HepG2 (cell line): ENCODE data around the gene NFE2L2. TPM values are rescaled to one million over a fixed set of nuclear protein-coding genes. Genes with fewer than 3 reads are reported as not detected.

Experiments
- EEA1 ChIP-seq: sonication (generic); formaldehyde crosslinking; IDR thresholded peaks from 2 replicates; pipeline ENCODE4 v1.5.1; 2020; ENCODE audit warnings: mild to moderate bottlenecking, missing genetic modification reagents, borderline replicate concordance
- FOSL2 ChIP-seq: sonication (generic); formaldehyde crosslinking; IDR thresholded peaks from 2 replicates; pipeline ENCODE4 v1.4.0; 2020; ENCODE audit warnings: missing genetic modification reagents
- FOXO4 ChIP-seq: sonication (generic); formaldehyde crosslinking; conservative IDR thresholded peaks from 2 replicates; pipeline ENCODE4 v1.8.1; 2023; ENCODE audit warnings: missing genetic modification reagents
- KDM6A ChIP-seq: IDR thresholded peaks from 2 replicates; pipeline ENCODE4 v1.6.1; 2016; ENCODE audit warnings: low read depth
- ZNF318 ChIP-seq: sonication (generic); formaldehyde crosslinking; IDR thresholded peaks from 2 replicates; pipeline ENCODE4 v1.4.0; 2020; ENCODE audit warnings: mild to moderate bottlenecking, missing genetic modification reagents
- ZNF431 ChIP-seq: sonication (generic); formaldehyde crosslinking; IDR thresholded peaks from 2 replicates; pipeline ENCODE4 v1.9.0; 2022; ENCODE audit warnings: missing genetic modification reagents, low read depth, mild to moderate bottlenecking, borderline replicate concordance
- ZSCAN21 ChIP-seq: sonication (generic); formaldehyde crosslinking; IDR thresholded peaks from 2 replicates; pipeline ENCODE4 v1.8.0; 2022; ENCODE audit warnings: mild to moderate bottlenecking, missing genetic modification reagents, moderate library complexity, borderline replicate concordance
- ZUFSP ChIP-seq: sonication (generic); formaldehyde crosslinking; IDR thresholded peaks from 2 replicates; pipeline ENCODE4 v1.9.0; 2021; ENCODE audit warnings: missing genetic modification reagents, mild to moderate bottlenecking, borderline replicate concordance
- polyA plus RNA-seq, 8 experiments: library from polyadenylated mRNA; depleted of rRNA in 3 of 8; stranded (reverse) in 7 of 8; unstranded in 1 of 8; fragments of >200 nt; fragmentation: Illumina TruSeq in 4 of 8; extraction: Trizol in 4 of 8; gene quantifications; 2 replicates each; pipeline versions ENCODE4 v1.2.1 to v1.2.3, GENCODE V29; 2011 to 2016; ENCODE audit warnings: low read depth in 4 of 8, missing spikeins in 1 of 8, mixed read lengths in 1 of 8; ENCODE audit not compliant: insufficient read depth in 1 of 8
- total RNA-seq, 5 experiments: library from RNA; depleted of rRNA; stranded (reverse); fragments of >200 nt; fragmentation: Illumina TruSeq; extraction: Trizol; gene quantifications; 2 replicates each; pipeline ENCODE4 v1.2.3, GENCODE V29; 2016; ENCODE audit warnings: low read depth in 1 of 5
- TF ChIP-seq, protein P1 (sequence below): IDR thresholded peaks from 2 replicates; pipeline ENCODE4 v1.6.1; 2016; ENCODE audit warnings: missing genetic modification reagents, missing compliant biosample characterization
- TF ChIP-seq, protein P2 (sequence below): sonication (generic); formaldehyde crosslinking; IDR thresholded peaks from 2 replicates; pipeline ENCODE4 v1.4.0; 2020; ENCODE audit warnings: missing genetic modification reagents, borderline replicate concordance

Gene NFE2L2
- total and polyA plus RNA-seq, 2 of the 13 experiments (the other 11 are each of a cell fraction or from before 2014, with no cell fraction given): 84.6 to 215 TPM

GRCh38 chr2:177187631-177188312 lies 76.8 kb downstream of the NFE2L2 start (continued):
- TF ChIP-seq ZNF318 (CRISPR knock-in tag): peak; percentile 98; the same call in 1 of the 2 replicates
- TF ChIP-seq ZNF431 (CRISPR knock-in tag): 0 out of 2 replicates have a peak, but pooled peaks have one; percentile 45
- TF ChIP-seq KDM6A: peak; percentile 92
- 0 out of 2 replicates have a peak, but pooled peaks have one; percentile 29 for TF ChIP-seq EEA1
- TF ChIP-seq FOXO4: no peak
- TF ChIP-seq ZSCAN21: peak; percentile 53; the same call in 1 of the 2 replicates
- peak; percentile 94 for TF ChIP-seq FOSL2 (CRISPR knock-in tag)
- TF ChIP-seq, protein P1, sequence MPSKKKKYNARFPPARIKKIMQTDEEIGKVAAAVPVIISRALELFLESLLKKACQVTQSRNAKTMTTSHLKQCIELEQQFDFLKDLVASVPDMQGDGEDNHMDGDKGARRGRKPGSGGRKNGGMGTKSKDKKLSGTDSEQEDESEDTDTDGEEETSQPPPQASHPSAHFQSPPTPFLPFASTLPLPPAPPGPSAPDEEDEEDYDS (CRISPR knock-in tag): peak; percentile 72
- TF ChIP-seq ZUFSP (CRISPR knock-in tag): no peak
- TF ChIP-seq, protein P2, sequence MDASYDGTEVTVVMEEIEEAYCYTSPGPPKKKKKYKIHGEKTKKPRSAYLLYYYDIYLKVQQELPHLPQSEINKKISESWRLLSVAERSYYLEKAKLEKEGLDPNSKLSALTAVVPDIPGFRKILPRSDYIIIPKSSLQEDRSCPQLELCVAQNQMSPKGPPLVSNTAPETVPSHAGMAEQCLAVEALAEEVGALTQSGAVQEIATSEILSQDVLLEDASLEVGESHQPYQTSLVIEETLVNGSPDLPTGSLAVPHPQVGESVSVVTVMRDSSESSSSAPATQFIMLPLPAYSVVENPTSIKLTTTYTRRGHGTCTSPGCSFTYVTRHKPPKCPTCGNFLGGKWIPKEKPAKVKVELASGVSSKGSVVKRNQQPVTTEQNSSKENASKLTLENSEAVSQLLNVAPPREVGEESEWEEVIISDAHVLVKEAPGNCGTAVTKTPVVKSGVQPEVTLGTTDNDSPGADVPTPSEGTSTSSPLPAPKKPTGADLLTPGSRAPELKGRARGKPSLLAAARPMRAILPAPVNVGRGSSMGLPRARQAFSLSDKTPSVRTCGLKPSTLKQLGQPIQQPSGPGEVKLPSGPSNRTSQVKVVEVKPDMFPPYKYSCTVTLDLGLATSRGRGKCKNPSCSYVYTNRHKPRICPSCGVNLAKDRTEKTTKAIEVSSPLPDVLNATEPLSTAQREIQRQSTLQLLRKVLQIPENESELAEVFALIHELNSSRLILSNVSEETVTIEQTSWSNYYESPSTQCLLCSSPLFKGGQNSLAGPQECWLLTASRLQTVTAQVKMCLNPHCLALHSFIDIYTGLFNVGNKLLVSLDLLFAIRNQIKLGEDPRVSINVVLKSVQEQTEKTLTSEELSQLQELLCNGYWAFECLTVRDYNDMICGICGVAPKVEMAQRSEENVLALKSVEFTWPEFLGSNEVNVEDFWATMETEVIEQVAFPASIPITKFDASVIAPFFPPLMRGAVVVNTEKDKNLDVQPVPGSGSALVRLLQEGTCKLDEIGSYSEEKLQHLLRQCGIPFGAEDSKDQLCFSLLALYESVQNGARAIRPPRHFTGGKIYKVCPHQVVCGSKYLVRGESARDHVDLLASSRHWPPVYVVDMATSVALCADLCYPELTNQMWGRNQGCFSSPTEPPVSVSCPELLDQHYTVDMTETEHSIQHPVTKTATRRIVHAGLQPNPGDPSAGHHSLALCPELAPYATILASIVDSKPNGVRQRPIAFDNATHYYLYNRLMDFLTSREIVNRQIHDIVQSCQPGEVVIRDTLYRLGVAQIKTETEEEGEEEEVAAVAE: peak; percentile 80; the same call in 1 of the 2 replicates
